ENCODE measurements around the gene GTF2H2C_2.
"Not testable (repeated sequence)": the region's sequence is repeated elsewhere in the genome, so short reads cannot be mapped to it uniquely, and the experiment has no call there.

GTF2H2C_2 gene

GRCh38 chr5:70415117-70415516 lies at the start of gene GTF2H2C_2:
TSS of gene GTF2H2C_2 (plus strand) at chr5:70415368.
- H3K4me3 ChIP-seq; H3K27ac ChIP-seq; DNase-seq (ENCODE audit: low spot score): not testable (repeated sequence)

- not testable (repeated sequence) for DNase-seq (ENCODE audit: low spot score)
- Histone ChIP-seq H3K4me3 (peak overlapping the region; percentile 66), H3K27ac (peak overlapping the region; percentile 37 to 79)
These were observed 14.0 kb upstream of the GTF2H2C_2 start for GRCh38 chr5:70400984-70401686.

DNA sequence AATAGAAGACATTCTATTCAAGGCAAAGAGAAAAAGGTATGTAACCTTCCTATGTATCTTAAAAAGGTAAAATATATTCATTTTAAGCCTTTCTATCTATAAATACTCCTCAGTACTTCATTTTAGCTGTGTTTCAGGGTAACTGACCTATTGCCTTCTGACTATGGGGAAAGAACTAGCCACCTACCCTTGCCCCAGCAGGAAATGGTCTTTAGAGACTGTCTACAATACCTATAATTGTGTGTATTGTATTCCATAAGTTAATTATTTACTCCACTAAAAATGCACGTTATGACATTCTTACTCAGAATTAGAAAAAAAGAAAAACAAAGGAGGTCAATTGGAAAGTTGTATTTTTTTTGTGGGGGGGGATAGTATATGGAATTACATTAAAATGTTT lies 6.2 kb downstream of the GTF2H2C_2 start:
- not testable (repeated sequence) for H3K4me3 ChIP-seq; DNase-seq (ENCODE audit: low spot score); H3K27ac ChIP-seq

GRCh38 chr5:70423215-70423614 lies 8.0 kb downstream of the GTF2H2C_2 start:
- not testable (repeated sequence) for H3K4me3 ChIP-seq; DNase-seq (ENCODE audit: low spot score); H3K27ac ChIP-seq

GRCh38 chr5:70438518-70438917 lies 23.4 kb downstream of the GTF2H2C_2 start:
- DNase-seq (ENCODE audit: low spot score); H3K27ac ChIP-seq; H3K4me3 ChIP-seq: not testable (repeated sequence)

DNA sequence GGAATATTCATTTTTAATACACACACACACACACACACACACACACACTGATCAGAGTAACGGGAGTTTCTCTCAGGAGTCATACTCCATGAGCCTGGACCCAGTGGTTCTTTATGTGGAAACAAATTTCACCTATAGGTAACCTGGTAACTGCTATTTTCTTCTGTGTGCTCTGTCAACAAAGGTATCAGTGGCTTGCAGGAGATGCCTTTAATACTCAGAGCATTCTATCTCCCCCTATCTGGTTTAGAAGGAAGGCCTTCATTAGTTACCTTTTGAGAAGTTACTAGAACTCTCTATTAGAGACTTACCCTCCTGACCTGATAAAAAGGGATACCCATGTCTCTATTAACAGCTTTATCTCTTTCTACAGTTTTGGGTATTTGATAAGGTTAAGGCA lies 34.4 kb downstream of the GTF2H2C_2 start:
- not testable (repeated sequence) for H3K27ac ChIP-seq, H3K4me3 ChIP-seq

GRCh38 chr5:70451249-70451984 lies 36.2 kb downstream of the GTF2H2C_2 start:
- H3K4me3 ChIP-seq; H3K27ac ChIP-seq; DNase-seq (ENCODE audit: low spot score): not testable (repeated sequence)

More for the DNA sequence above, 34.4 kb downstream of the GTF2H2C_2 start:
- DNase-seq (ENCODE audit: low spot score) = not testable (repeated sequence)

DNA sequence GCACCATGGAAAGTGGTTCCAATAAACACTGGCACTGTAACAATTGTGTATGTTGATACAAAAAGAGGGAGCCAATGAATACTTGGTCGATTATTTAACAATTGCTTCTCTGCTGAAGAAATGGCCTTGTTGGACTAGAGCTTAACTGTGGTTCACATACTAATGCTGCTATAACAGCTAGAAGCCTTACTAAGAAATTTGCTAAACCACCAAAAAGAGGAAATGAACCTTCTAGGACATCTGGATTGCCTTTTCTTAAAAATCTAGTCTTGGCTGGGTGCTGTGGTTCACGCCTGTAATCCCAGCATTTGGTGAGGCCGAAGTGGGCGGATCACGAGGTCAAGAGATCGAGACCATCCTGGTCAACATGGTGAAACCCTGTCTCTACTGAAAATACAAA lies 41.9 kb downstream of the GTF2H2C_2 start:
- not testable (repeated sequence) for H3K4me3 ChIP-seq; H3K27ac ChIP-seq; DNase-seq (ENCODE audit: low spot score)

DNA sequence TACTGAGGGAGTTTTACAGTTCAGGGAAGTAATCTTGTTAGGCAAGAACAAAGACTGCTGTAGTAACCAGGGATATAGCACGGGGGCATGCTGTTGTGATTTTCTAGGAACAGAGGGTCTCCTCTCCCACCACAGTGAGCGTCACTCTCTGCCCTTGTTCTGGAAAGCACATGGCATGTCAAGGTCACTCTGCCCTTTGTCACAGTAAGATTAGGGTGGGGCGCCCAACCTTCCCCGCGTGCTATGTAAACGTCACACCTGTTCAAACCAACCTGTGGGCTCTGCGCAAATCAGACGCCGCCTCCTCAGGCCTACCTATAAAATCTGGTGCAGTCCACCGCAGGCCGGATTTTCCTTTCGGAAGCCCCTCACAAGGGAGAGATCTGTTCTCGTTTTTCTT lies 44.0 kb downstream of the GTF2H2C_2 start:
- DNase-seq (ENCODE audit: low spot score); H3K27ac ChIP-seq; H3K4me3 ChIP-seq: not testable (repeated sequence)

- DNase-seq (ENCODE audit: low spot score); H3K4me3 ChIP-seq; H3K27ac ChIP-seq: not testable (repeated sequence)
These were observed 46.8 kb downstream of the GTF2H2C_2 start for GRCh38 chr5:70461984-70462383.

GRCh38 chr5:70464019-70464637 lies 49.0 kb downstream of the GTF2H2C_2 start:
- H3K27ac ChIP-seq; DNase-seq (ENCODE audit: low spot score); H3K4me3 ChIP-seq: not testable (repeated sequence)

DNA sequence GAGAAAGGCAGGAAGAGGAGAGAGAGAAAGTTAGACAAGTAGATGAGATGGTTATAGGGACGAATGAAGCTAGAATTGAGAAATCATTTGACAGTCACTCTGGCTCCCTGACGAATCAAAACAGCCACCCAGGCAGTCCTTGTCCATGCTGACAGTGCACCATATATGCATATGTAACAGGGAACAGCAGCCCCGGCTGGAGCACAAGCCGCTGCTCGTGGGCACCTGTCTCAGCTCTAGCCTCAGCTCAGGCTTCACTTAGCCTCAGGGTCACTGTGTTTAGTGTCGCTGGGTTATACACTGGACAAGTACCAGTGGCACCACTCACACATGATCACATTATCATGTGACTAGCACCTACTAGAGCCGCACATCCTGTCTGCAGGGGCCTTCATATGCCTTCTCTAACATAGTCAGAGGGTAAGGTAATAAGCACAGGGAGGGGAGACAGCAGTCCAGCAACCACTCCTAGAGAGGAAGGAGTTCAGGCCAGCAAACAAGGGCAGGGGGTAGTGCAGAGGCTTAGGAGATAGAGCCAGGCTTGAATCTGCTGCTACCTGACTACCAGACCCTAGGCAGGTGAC lies 54.9 kb downstream of the GTF2H2C_2 start:
- not testable (repeated sequence) for H3K4me3 ChIP-seq; H3K27ac ChIP-seq; DNase-seq (ENCODE audit: low spot score)
